GM12874 (cell line): ENCODE data around the gene EXOC3.

Experiments used
- TF ChIP-seq, protein P1 (sequence below): IDR thresholded peaks from 2 replicates; pipeline ENCODE4 v1.5.1; 2011; ENCODE audit warnings: low read depth, mild to moderate bottlenecking, control low read depth, low read length, moderate library complexity; ENCODE audit not compliant: insufficient read depth

The EXOC3 gene

DNA sequence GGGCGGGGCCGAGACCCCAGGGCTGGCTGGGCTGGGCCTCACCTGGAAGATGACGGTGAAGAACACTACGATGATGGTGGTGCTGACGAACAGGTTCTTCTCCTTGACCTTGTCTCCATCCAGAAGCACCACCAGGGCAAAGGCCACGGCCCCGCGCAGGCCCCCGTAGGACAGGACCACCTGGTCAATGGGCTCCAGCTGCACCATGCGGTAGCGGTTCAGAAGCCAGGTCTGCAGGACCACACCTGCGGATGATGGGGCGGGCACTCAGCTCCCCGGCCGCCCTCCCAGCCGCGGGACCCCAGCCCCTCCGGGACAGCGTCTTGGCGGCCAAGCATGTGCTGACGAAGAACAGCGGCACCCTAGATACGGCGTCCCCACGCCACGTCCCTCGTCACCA is 39.5 kb downstream of the EXOC3 start:
- TF ChIP-seq, protein P1, sequence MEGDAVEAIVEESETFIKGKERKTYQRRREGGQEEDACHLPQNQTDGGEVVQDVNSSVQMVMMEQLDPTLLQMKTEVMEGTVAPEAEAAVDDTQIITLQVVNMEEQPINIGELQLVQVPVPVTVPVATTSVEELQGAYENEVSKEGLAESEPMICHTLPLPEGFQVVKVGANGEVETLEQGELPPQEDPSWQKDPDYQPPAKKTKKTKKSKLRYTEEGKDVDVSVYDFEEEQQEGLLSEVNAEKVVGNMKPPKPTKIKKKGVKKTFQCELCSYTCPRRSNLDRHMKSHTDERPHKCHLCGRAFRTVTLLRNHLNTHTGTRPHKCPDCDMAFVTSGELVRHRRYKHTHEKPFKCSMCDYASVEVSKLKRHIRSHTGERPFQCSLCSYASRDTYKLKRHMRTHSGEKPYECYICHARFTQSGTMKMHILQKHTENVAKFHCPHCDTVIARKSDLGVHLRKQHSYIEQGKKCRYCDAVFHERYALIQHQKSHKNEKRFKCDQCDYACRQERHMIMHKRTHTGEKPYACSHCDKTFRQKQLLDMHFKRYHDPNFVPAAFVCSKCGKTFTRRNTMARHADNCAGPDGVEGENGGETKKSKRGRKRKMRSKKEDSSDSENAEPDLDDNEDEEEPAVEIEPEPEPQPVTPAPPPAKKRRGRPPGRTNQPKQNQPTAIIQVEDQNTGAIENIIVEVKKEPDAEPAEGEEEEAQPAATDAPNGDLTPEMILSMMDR: no peak

- TF ChIP-seq, protein P1: no peak
These were observed 40.0 kb downstream of the EXOC3 start for GRCh38 chr5:483011-483410.

DNA sequence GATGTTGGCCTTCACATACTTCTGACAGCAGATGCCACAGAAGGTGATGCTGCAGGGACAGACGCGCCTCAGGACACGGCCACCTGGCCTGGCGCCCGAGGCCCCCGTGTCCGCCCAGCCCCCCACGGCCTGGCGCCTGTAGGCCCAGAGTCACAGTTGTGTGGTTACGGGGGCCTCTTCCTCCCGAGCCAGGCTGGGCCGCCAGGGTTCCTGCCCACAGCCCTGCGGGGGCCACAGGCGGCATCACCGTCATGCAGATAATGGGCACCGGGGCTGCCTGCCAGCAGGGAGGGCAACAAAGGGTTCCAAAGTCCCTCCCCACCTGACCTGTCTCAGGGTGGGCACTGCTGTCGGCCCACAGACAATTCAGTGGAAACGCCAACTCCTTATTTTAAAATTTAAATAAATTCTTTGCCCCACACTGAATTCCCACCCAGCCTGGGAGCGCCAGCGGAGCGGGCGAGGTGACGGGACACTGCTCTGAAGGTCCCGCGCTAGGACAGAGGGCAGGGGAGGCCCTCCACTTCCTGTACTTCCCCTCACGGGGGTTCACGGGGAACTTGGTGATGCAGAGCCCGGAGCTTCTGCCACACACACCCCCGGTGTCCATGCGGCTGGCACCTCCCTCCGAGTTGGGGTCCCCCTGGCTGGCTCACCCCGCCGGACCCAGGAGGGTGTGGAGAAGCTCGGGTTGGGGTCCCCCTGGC is 40.6 kb downstream of the EXOC3 start:
- TF ChIP-seq, protein P1: no peak

DNA sequence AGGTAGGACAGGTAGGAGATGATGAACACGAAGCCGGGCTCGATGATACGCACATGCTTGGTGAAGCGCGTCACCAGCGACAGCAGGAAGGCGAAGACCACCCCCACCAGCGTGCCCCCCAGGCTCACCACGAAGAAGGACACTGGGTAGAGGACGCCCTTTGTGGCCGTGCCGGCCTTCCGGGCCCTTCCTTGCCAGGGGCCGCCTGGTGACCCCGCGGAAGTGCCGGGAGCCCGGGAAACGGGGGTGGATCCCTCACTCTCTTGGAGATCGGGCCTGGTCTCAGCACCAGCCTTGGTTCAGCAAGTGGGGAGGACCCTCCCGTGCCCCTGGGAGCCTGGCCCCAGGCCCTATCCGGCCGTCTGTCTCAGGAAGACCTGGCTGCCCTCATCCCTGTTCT is 41.6 kb downstream of the EXOC3 start:
- TF ChIP-seq, protein P1: no peak

DNA sequence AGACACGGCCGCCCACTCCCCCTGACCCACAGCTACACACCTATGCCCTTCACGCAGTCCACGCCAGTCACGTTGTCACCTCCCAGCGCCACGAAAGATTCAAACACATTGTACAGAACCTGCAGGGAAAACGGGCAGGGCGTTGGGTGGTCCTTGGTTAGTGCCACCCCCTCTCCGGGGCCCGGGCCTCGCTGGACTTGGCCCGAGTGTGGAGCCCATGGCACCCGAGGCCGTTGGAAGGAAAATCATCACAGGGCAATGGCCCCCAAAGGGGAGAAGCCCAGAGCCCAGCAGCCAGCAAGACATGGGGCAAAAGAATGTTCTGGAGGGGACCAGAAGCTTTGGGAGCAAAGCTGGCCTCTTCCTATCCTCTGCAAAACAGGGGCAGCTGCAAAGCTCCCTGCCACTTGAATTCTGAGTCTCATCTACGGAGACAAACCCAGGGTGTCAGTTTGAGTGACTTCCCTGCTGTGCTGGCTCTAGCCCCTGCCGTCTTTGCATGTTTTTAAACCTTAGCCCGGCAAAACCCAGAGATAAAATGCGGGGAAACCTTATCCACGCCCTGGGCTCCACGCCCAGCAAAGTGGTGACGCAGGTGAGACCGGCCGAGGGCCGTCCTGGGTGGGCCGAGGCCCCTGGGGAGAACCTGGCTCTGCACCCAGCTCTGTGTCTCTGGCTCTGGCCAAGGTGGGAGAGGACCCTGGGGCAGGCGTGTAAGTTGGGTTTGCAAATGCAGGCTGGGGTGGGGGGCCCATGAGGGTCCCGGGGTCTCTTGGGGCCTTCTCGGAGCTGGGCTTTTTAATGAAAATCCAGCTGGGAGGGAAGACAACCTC is 42.4 kb downstream of the EXOC3 start:
- TF ChIP-seq, protein P1: no peak

- TF ChIP-seq, protein P1: no peak
These were observed 43.0 kb downstream of the EXOC3 start for GRCh38 chr5:485946-486491.

DNA sequence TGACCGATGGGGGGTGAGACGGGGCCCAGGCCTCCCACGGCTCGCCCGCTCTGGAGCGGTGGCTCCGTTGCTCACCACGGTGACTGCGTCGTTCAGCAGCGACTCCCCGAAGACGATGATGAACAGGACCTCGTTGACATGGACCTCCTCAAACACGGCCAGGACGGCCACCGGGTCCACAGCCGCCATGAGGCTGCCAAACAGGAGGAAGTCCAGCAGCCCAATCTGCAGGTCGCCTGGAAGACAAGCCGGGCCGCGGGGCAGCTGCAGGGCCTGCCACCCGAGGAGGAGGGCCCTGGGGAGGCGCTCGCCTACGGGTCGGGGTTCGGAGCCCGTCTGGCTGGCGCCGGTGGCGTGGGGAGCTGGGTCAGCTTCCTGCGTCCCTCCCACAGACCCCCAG is 45.3 kb downstream of the EXOC3 start:
- TF ChIP-seq, protein P1: no peak
